ENCODE data around the gene IPO9.
"Not testable (repeated sequence)": the region's sequence is repeated elsewhere in the genome, so short reads cannot be mapped to it uniquely, and the experiment has no call there.

IPO9 gene

DNA sequence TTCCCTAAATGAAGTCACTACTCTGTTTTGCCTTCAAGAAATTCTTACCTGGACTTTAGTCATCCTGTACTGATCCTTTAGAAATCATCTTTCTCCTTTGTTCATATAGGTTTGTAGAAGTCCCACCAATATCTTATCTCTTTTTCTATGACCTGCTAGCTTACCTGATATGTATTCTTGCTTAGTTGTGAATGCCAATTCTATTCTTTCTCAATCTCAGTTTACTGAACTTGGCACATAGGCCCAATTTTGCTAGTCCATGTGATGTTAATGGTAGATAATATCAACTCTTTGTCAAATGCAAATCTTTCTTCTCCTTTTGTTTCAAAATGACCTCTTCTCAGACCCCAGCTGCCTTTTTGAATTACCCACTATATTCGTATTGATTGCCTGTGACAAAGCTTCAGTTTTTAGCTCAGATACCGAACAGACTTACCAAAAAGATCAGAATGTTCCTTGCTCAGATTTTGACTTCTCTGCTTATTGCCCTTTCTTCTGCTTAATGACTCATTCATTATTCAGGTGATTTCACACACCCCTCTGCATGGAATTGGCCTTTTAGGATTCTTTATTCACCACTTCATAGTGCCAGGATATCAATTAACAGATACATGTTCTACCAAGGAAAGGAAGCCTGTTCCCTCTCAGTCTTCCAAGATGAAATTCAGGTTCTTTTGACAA, 20.6 kb downstream of the IPO9 start:
- peaks cover 22% of the 10 kb centered on the region for H3K36me3 Mint-ChIP-seq (ENCODE audit: low read depth)
- no peaks in the 10 kb centered on the region for H3K9me3 Mint-ChIP-seq
- peak overlapping the region; percentile 22 for H3K27ac Mint-ChIP-seq
- no peaks in the 10 kb centered on the region for H3K27me3 Mint-ChIP-seq (ENCODE audit: low read depth)
- peaks cover 2% of the 10 kb centered on the region for H3K4me1 Mint-ChIP-seq (ENCODE audit: low read depth)
- H3K4me3 Mint-ChIP-seq: no peak overlapping the region

DNA sequence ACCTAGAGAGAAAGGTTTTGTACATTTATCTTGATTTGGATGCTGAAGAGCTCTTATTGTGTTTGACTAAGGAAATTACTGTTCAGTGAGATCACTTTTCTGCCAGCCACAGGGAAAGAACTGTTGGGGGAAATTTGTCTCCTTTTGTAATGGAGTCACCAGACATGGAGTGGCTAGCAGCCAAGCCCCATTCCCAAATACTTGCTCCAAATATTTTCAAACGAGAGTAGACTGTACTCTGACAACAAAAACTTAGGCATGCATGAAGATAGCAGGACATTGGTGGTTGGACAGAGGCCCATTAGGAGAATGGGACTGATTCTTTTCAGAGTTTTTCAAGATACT, 21.1 kb downstream of the IPO9 start:
- no peaks in the 10 kb centered on the region for H3K27me3 Mint-ChIP-seq (ENCODE audit: low read depth)
- H3K27ac Mint-ChIP-seq: no peak overlapping the region
- H3K4me3 Mint-ChIP-seq: no peak overlapping the region
- H3K9me3 Mint-ChIP-seq: no peaks in the 10 kb centered on the region
- H3K36me3 Mint-ChIP-seq (ENCODE audit: low read depth): peaks cover 27% of the 10 kb centered on the region
- H3K4me1 Mint-ChIP-seq (ENCODE audit: low read depth): peaks cover 2% of the 10 kb centered on the region

DNA sequence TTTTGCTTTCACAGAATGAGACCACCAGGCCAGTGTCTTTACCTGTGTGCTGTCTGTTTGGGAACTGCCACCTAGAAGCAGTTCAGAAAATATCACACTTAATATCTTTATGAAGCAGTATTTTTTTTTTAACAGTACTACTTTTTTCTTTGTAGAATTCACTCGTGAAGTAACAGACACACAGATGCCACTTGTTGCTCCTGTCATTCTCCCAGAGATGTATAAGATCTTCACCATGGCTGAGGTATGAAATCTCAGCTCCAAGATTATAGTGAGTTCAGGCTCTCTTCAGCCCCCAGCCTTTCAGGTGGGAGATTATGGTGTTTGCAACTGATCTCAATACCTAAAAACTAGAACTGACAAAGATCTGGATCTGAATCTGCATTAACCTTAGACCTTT, 23.0 kb downstream of the IPO9 start:
- no peaks in the 10 kb centered on the region for H3K9me3 Mint-ChIP-seq
- no peaks in the 10 kb centered on the region for H3K27me3 Mint-ChIP-seq (ENCODE audit: low read depth)
- H3K4me1 Mint-ChIP-seq (ENCODE audit: low read depth): no peaks in the 10 kb centered on the region
- no peak overlapping the region for H3K27ac Mint-ChIP-seq
- peaks cover 42% of the 10 kb centered on the region for H3K36me3 Mint-ChIP-seq (ENCODE audit: low read depth)
- H3K4me3 Mint-ChIP-seq: no peak overlapping the region

GRCh38 chr1:201856722-201857121, 27.8 kb downstream of the IPO9 start:
- H3K27me3 Mint-ChIP-seq (ENCODE audit: low read depth); H3K27ac Mint-ChIP-seq; H3K9me3 Mint-ChIP-seq; H3K4me3 Mint-ChIP-seq; H3K4me1 Mint-ChIP-seq (ENCODE audit: low read depth): not testable (repeated sequence)
- H3K36me3 Mint-ChIP-seq (ENCODE audit: low read depth): peaks cover 60% of the 10 kb centered on the region

DNA sequence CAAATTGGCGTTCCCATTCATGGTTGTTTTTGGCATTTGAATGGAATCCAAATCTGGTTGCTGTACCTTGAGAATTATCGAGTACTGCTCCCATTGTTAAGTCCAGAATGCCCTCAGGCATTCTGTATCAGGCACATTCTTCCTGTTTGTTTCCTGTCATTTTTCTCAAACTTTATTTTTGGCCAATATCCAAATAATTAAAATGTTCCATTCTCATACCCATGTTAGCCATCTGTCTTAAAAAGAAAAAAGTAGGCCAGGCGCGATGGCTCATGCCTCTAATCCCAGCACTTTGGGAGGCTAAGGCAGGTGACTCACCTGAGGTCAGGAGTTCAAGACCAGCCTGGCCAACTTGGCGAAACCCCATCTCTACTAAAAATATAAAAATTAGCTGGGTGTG, 30.5 kb downstream of the IPO9 start:
- H3K27me3 Mint-ChIP-seq (ENCODE audit: low read depth): no peaks in the 10 kb centered on the region
- H3K4me1 Mint-ChIP-seq (ENCODE audit: low read depth): no peaks in the 10 kb centered on the region
- H3K4me3 Mint-ChIP-seq: no peak overlapping the region
- H3K9me3 Mint-ChIP-seq: no peaks in the 10 kb centered on the region
- no peak overlapping the region for H3K27ac Mint-ChIP-seq
- peaks cover 53% of the 10 kb centered on the region for H3K36me3 Mint-ChIP-seq (ENCODE audit: low read depth)

- H3K27me3 Mint-ChIP-seq (ENCODE audit: low read depth): no peaks in the 10 kb centered on the region
- no peaks in the 10 kb centered on the region for H3K4me1 Mint-ChIP-seq (ENCODE audit: low read depth)
- no peak overlapping the region for H3K4me3 Mint-ChIP-seq
- H3K27ac Mint-ChIP-seq: no peak overlapping the region
- peaks cover 36% of the 10 kb centered on the region for H3K36me3 Mint-ChIP-seq (ENCODE audit: low read depth)
- no peaks in the 10 kb centered on the region for H3K9me3 Mint-ChIP-seq
These were observed 32.5 kb downstream of the IPO9 start for GRCh38 chr1:201861448-201861847.

DNA sequence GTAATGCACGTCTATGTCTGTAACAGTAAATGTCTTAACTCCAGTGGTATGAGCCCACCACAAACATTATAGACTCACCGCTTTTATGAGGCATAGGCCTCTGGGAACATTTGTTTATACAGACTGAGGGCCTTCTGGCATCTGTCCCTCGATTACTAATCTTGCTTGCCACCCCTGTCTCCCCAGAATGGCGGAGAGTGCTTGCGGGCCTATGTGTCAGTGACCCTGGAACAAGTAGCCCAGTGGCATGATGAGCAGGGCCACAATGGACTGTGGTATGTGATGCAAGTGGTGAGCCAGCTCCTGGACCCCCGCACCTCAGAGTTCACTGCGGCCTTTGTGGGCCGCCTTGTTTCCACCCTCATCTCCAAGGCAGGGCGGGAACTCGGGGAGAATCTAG, 41.4 kb downstream of the IPO9 start:
- H3K9me3 Mint-ChIP-seq: no peaks in the 10 kb centered on the region
- H3K4me1 Mint-ChIP-seq (ENCODE audit: low read depth): no peaks in the 10 kb centered on the region
- no peaks in the 10 kb centered on the region for H3K27me3 Mint-ChIP-seq (ENCODE audit: low read depth)
- peaks cover 52% of the 10 kb centered on the region for H3K36me3 Mint-ChIP-seq (ENCODE audit: low read depth)
- no peak overlapping the region for H3K27ac Mint-ChIP-seq
- no peak overlapping the region for H3K4me3 Mint-ChIP-seq

- Mint-ChIP-seq H3K27ac (no peak overlapping the region), H3K4me3 (no peak overlapping the region), H3K4me1 (ENCODE audit: low read depth) (no peaks in the 10 kb centered on the region), H3K27me3 (ENCODE audit: low read depth) (no peaks in the 10 kb centered on the region), H3K9me3 (no peaks in the 10 kb centered on the region), H3K36me3 (ENCODE audit: low read depth) (peaks cover 35% of the 10 kb centered on the region)
These were observed 45.7 kb downstream of the IPO9 start for GRCh38 chr1:201874672-201875071.

- no peaks in the 10 kb centered on the region for H3K4me1 Mint-ChIP-seq (ENCODE audit: low read depth)
- no peaks in the 10 kb centered on the region for H3K27me3 Mint-ChIP-seq (ENCODE audit: low read depth)
- H3K4me3 Mint-ChIP-seq: no peak overlapping the region
- H3K27ac Mint-ChIP-seq: no peak overlapping the region
- peaks cover 24% of the 10 kb centered on the region for H3K36me3 Mint-ChIP-seq (ENCODE audit: low read depth)
- no peaks in the 10 kb centered on the region for H3K9me3 Mint-ChIP-seq
These were observed 47.3 kb downstream of the IPO9 start for GRCh38 chr1:201876148-201876818.

GRCh38 chr1:201877877-201878401, 49.0 kb downstream of the IPO9 start:
- peaks cover 13% of the 10 kb centered on the region for H3K36me3 Mint-ChIP-seq (ENCODE audit: low read depth)
- no peak overlapping the region for H3K27ac Mint-ChIP-seq
- no peaks in the 10 kb centered on the region for H3K9me3 Mint-ChIP-seq
- H3K4me3 Mint-ChIP-seq: no peak overlapping the region
- no peaks in the 10 kb centered on the region for H3K4me1 Mint-ChIP-seq (ENCODE audit: low read depth)
- H3K27me3 Mint-ChIP-seq (ENCODE audit: low read depth): no peaks in the 10 kb centered on the region

GRCh38 chr1:201880928-201881571, 52.1 kb downstream of the IPO9 start:
- Mint-ChIP-seq H3K27me3 (ENCODE audit: low read depth) (no peaks in the 10 kb centered on the region), H3K27ac (peak overlapping the region; percentile 47), H3K9me3 (no peaks in the 10 kb centered on the region), H3K36me3 (ENCODE audit: low read depth) (peaks cover 4% of the 10 kb centered on the region), H3K4me3 (no peak overlapping the region), H3K4me1 (ENCODE audit: low read depth) (no peaks in the 10 kb centered on the region)

- peaks cover 1% of the 10 kb centered on the region for H3K27me3 Mint-ChIP-seq (ENCODE audit: low read depth)
- H3K27ac Mint-ChIP-seq: no peak overlapping the region
These were observed 52.7 kb downstream of the IPO9 start for GRCh38 chr1:201881617-201882016.

DNA sequence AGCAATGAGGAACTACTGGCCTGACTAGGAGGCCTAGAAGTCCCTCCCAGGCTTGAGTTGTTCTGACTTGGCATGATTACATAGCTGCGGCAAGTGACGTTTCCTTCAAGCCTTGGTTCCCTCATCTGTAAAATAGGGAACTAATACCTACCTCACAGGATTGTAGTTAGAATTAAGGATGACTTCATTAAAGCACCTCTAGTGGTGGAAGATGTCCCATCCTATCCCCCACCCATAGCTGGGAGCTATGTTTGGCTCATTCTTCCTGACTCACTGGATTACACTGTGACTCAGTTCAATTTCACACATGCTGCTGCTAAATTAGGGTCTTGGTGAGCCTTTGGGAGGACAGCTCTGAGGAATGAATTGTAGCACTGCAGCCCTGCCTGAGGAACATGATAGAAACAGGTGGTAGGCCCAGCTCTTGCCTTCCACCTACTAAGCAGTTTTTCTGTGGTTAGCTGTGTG, 53.7 kb downstream of the IPO9 start:
- Mint-ChIP-seq H3K36me3 (ENCODE audit: low read depth) (no peaks in the 10 kb centered on the region), H3K27ac (no peak overlapping the region), H3K27me3 (ENCODE audit: low read depth) (peaks cover 12% of the 10 kb centered on the region), H3K4me1 (ENCODE audit: low read depth) (peaks cover 3% of the 10 kb centered on the region), H3K9me3 (no peaks in the 10 kb centered on the region), H3K4me3 (no peak overlapping the region)

More at GRCh38 chr1:201881617-201882016, 52.7 kb downstream of the IPO9 start:
- H3K9me3 Mint-ChIP-seq: no peaks in the 10 kb centered on the region
- peaks cover 1% of the 10 kb centered on the region for H3K36me3 Mint-ChIP-seq (ENCODE audit: low read depth)
- no peak overlapping the region for H3K4me3 Mint-ChIP-seq
- H3K4me1 Mint-ChIP-seq (ENCODE audit: low read depth): no peaks in the 10 kb centered on the region

GRCh38 chr1:201883266-201883665, 54.3 kb downstream of the IPO9 start:
- no peak overlapping the region for H3K27ac Mint-ChIP-seq

GRCh38 chr1:201883786-201884185, 54.8 kb downstream of the IPO9 start:
- Mint-ChIP-seq H3K4me3 (no peak overlapping the region), H3K36me3 (ENCODE audit: low read depth) (no peaks in the 10 kb centered on the region), H3K9me3 (no peaks in the 10 kb centered on the region), H3K27ac (no peak overlapping the region), H3K4me1 (ENCODE audit: low read depth) (peaks cover 3% of the 10 kb centered on the region), H3K27me3 (ENCODE audit: low read depth) (peaks cover 20% of the 10 kb centered on the region)

More at GRCh38 chr1:201883266-201883665, 54.3 kb downstream of the IPO9 start:
- H3K9me3 Mint-ChIP-seq: no peaks in the 10 kb centered on the region
- no peak overlapping the region for H3K4me3 Mint-ChIP-seq
- peaks cover 3% of the 10 kb centered on the region for H3K4me1 Mint-ChIP-seq (ENCODE audit: low read depth)
- H3K27me3 Mint-ChIP-seq (ENCODE audit: low read depth): peaks cover 18% of the 10 kb centered on the region
- no peaks in the 10 kb centered on the region for H3K36me3 Mint-ChIP-seq (ENCODE audit: low read depth)

Data from T-helper 1 cell treated with Interleukin-12 subunit alpha and Interleukin-12 subunit beta and Interleukin-4 antibody, amounts not matched to agents 30 μg/mL and 1 μg/mL, for 36 hours (primary cell).